GM13977 (cell line): ENCODE measurements around the gene MYO18A.

Experiments
- DNase-seq: peaks from one replicate; pipeline ENCODE4 v3.0.0; 2012; ENCODE audit warnings: low spot score
- CTCF ChIP-seq: IDR thresholded peaks from 2 replicates; pipeline ENCODE4 v1.5.1; 2012; ENCODE audit warnings: mild to moderate bottlenecking, control low read depth; ENCODE audit not compliant: insufficient read depth; ENCODE audit errors: extremely low read depth, missing control alignments
- in situ Hi-C: fragments of 300-500 bp; cut with MboI; formaldehyde crosslinking; loops from one replicate; pipeline ENCODE4 v1.12.0; 2022; ENCODE audit warnings: low sequenced_read_pairs, low pct_unique_long_range_greater_than_20kb, mixed read lengths, inconsistent platforms; ENCODE audit not compliant: unreplicated experiment

The MYO18A gene

GRCh38 chr17:29121442-29121841, 58.8 kb downstream of the MYO18A start:
- no peak for TF ChIP-seq CTCF
- in situ Hi-C loops: no loop called here
- DNase-seq: no peak

- no peak for TF ChIP-seq CTCF
- DNase-seq: no peak
- in situ Hi-C loops: no loop called here
Measured at GRCh38 chr17:29120433-29120832, 59.8 kb downstream of the MYO18A start.

GRCh38 chr17:29119265-29119664, 60.9 kb downstream of the MYO18A start:
- in situ Hi-C loops: no loop called here

GRCh38 chr17:29116804-29117753, 63.1 kb downstream of the MYO18A start:
- in situ Hi-C loops: no loop called here
- DNase-seq: peak; percentile 83
- peak; percentile 97 for TF ChIP-seq CTCF

More at GRCh38 chr17:29119265-29119664, 60.9 kb downstream of the MYO18A start:
- no peak for DNase-seq
- no peak for TF ChIP-seq CTCF

- peak; percentile 59 for DNase-seq
- peak; percentile 59 for TF ChIP-seq CTCF
- in situ Hi-C loops: no loop called here
Measured at GRCh38 chr17:29115961-29116803, 64.0 kb downstream of the MYO18A start.

GRCh38 chr17:29115435-29115834, 64.8 kb downstream of the MYO18A start:
- DNase-seq: no peak
- no peak for TF ChIP-seq CTCF
- in situ Hi-C loops: no loop called here
